Measurements from ENCODE around the gene GZF1. TPM values are rescaled to one million over a fixed set of nuclear protein-coding genes. Genes with fewer than 3 reads are reported as not detected.
A peak's percentile ranks its signal among the peaks of the same experiment; 100 is the strongest.
"Not testable (repeated sequence)": the region's sequence is repeated elsewhere in the genome, so short reads cannot be mapped to it uniquely, and the experiment has no call there.

GZF1 gene
- total and polyA plus RNA-seq, 12 donors: 8.0 to 31.7 (median 18.7) TPM

GRCh38 chr20:23347791-23348190, 14.2 kb upstream of the GZF1 start:
- Histone ChIP-seq H3K36me3 (replicated peaks in 1 of 2) (no peaks in the 10 kb centered on the region), H3K27ac (no peak overlapping the region), H3K9me3 (replicated peaks in 1 of 3) (no peaks in the 10 kb centered on the region), H3K4me3 (no peak overlapping the region), H3K4me1 (replicated peaks in 1 of 2) (peaks cover 0 to 23% of the 10 kb centered on the region in 2 donors), H3K27me3 (no peaks in the 10 kb centered on the region)
- TF ChIP-seq CTCF (IDR thresholded peaks at IDR 0.05) (no peak), POLR2A (IDR thresholded peaks at IDR 0.05) (no peak)
- DNase-seq: no peak
- WGBS, 4 donors: 81 to 92% (median 90%) methylated on average over 6 of the region's 6 CpGs
- intact Hi-C loops (cut with DNase I): loop anchor here (5.0 to 10.0 kb wide), 3 partner anchors 265 to 655 kb away; no protein-coding TSS in a partner anchor

GRCh38 chr20:23348510-23348909, 13.5 kb upstream of the GZF1 start:
- not testable (repeated sequence) for H3K27me3 ChIP-seq; H3K9me3 ChIP-seq (replicated peaks in 1 of 3); H3K36me3 ChIP-seq (replicated peaks in 1 of 2); H3K27ac ChIP-seq; DNase-seq; H3K4me3 ChIP-seq
- H3K4me1 ChIP-seq (replicated peaks in 1 of 2): peaks cover 0 to 24% of the 10 kb centered on the region in 2 donors
- WGBS, 4 donors: 81 to 89% (median 87%) methylated on average over 6 of the region's 6 CpGs
- intact Hi-C loops (cut with DNase I): loop anchor here (5.0 to 10.0 kb wide), 3 partner anchors 264 to 656 kb away; no protein-coding TSS in a partner anchor

GRCh38 chr20:23349338-23350195, 12.4 kb upstream of the GZF1 start:
- Histone ChIP-seq H3K27ac (peak overlapping the region; percentile 95 to 100 (median 99)), H3K9me3 (replicated peaks in 1 of 3) (no peaks in the 10 kb centered on the region), H3K4me1 (replicated peaks in 1 of 2) (peaks cover 0 to 24% of the 10 kb centered on the region in 2 donors), H3K27me3 (no peaks in the 10 kb centered on the region), H3K4me3 (peak overlapping the region; percentile 1 to 96 (median 76)), H3K36me3 (replicated peaks in 1 of 2) (peaks cover 0 to 9% of the 10 kb centered on the region in 2 donors)
- peak in 5 of 7 donors; percentile 32 to 87 (median 79) for DNase-seq
- intact Hi-C loops (cut with DNase I): loop anchor here (5.0 to 10.0 kb wide), 4 partner anchors 263 to 657 kb away; partner anchors contain the start of gene CST3 (in 1 of the 2)
- TF ChIP-seq CTCF (IDR thresholded peaks at IDR 0.05) (peak; percentile 22 to 75 (median 58)), POLR2A (IDR thresholded peaks at IDR 0.05) (no peak)
- 9 to 13% (median 10%) methylated on average over 16 to 23 of the region's 23 CpGs for WGBS, 4 donors

- no peaks in the 10 kb centered on the region for H3K27me3 ChIP-seq
- peaks cover 0 to 24% of the 10 kb centered on the region in 2 donors for H3K4me1 ChIP-seq (replicated peaks in 1 of 2)
- H3K27ac ChIP-seq: peak within 1 kb of the TSS; percentile 95 to 100 (median 99)
- TF ChIP-seq POLR2A (IDR thresholded peaks at IDR 0.05) (peak; percentile 81 to 93), CTCF (IDR thresholded peaks at IDR 0.05) (no peak)
- DNase-seq: peak; percentile 98 to 99 (median 98)
- WGBS, 4 donors: 0% methylated on average over 14 to 65 of the region's 65 CpGs
- H3K4me3 ChIP-seq: peak within 1 kb of the TSS; percentile 61 to 96 (median 79)
- H3K36me3 ChIP-seq (replicated peaks in 1 of 2): peaks cover 0 to 10% of the 10 kb centered on the region in 2 donors
- intact Hi-C loops (cut with DNase I): loop anchor here in 1 of 2 donors (10.0 kb wide), 1 partner anchor 284 kb away; the partner anchor contains the start of gene CST3
- no peaks in the 10 kb centered on the region for H3K9me3 ChIP-seq (replicated peaks in 1 of 3)
Measured at GRCh38 chr20:23350196-23350903, 11.6 kb upstream of the GZF1 start, which contains the start of gene NXT1. Gene NXT1, plus strand, starts transcription at chr20:23350791. Its CDS starts 3,251 bp downstream, at chr20:23354042.

Data from adrenal gland (tissue), 12 donors.